Heart left ventricle (tissue), 13 donors: ENCODE results near the gene CDH13.

Source experiments
- POLR2A ChIP-seq, 2 donors: fragments of 450-650 bp; IDR thresholded peaks; one replicate each; pipeline ENCODE4 v1.6.1; 2017; ENCODE audit warnings: antibody characterized with exemption in 2 of 2, mild to moderate bottlenecking in 2 of 2, moderate library complexity in 2 of 2
- TF ChIP-seq, protein P1 (sequence below), 12 donors: fragments of 200-600 bp; sonication (generic) in 4 of 12; IDR thresholded peaks; one replicate each; pipeline versions ENCODE4 v1.5.0 to v1.8.0; 2018 to 2022; ENCODE audit warnings: antibody characterized with exemption in 12 of 12, mild to moderate bottlenecking in 5 of 12
- donor health status: ischemic (EF 13 %, LVEDD 7.1; RV severe dilation, severe dysfunction).
- donor health status: DM: no; HTN: yes; CAD: no.
- donor health status: DM: no; HTN: no; CAD: no.
- donor health status: ischemic (EF 25% LVEDD 6.9; RV normal size, moderate dysfunction).
- donor health status: ischemic (EF 25% LVEDD 5.7; RV mildly dilated, moderate dysfunction).
- donor health status: ischemic (EF 35%, LVEDD 5.7; RV mildly dilated, moderate dysfunction).
- donor health status: nonischemic (EF 11% LVEDD 7.7; RV severe dilation, severe dysfunction).
- donor health status: DM: yes; HTN: yes; CAD: no.
- donor health status: PGD.
- donor health status: ischemic (EF 29% LVEDD 5.4; RV normal size, mild dysfunction).
- donor health status: nonischemic (EF 23%, LVEDD 6.1; RV moderate dilation, normal function).

GRCh38 chr16:83810901-83811300 is 1184.1 kb downstream of the CDH13 start:
- TF ChIP-seq, protein P1, sequence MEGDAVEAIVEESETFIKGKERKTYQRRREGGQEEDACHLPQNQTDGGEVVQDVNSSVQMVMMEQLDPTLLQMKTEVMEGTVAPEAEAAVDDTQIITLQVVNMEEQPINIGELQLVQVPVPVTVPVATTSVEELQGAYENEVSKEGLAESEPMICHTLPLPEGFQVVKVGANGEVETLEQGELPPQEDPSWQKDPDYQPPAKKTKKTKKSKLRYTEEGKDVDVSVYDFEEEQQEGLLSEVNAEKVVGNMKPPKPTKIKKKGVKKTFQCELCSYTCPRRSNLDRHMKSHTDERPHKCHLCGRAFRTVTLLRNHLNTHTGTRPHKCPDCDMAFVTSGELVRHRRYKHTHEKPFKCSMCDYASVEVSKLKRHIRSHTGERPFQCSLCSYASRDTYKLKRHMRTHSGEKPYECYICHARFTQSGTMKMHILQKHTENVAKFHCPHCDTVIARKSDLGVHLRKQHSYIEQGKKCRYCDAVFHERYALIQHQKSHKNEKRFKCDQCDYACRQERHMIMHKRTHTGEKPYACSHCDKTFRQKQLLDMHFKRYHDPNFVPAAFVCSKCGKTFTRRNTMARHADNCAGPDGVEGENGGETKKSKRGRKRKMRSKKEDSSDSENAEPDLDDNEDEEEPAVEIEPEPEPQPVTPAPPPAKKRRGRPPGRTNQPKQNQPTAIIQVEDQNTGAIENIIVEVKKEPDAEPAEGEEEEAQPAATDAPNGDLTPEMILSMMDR (IDR thresholded peaks at IDR 0.05) = no peak
- no peak for TF ChIP-seq POLR2A (IDR thresholded peaks at IDR 0.05)
